Measurements from ENCODE around the gene HBEGF. TPM values are rescaled to one million over a fixed set of nuclear protein-coding genes. Genes with fewer than 3 reads are reported as not detected.

The HBEGF gene
- total and polyA plus RNA-seq, 12 donors, result 0.54 to 9.8 (median 5.0) TPM

GRCh38 chr5:140360681-140361479 is 14.5 kb upstream of the HBEGF start:
- Histone ChIP-seq H3K4me3 (no peak overlapping the region), H3K9me3 (replicated peaks in 1 of 3) (no peaks in the 10 kb centered on the region), H3K36me3 (replicated peaks in 1 of 2) (no peaks in the 10 kb centered on the region), H3K27ac (no peak overlapping the region), H3K27me3 (no peaks in the 10 kb centered on the region), H3K4me1 (replicated peaks in 1 of 2) (peaks cover 4 to 12% of the 10 kb centered on the region in 2 donors)
- no peak for TF ChIP-seq POLR2A (IDR thresholded peaks at IDR 0.05)
- TF ChIP-seq CTCF (IDR thresholded peaks at IDR 0.05), result no peak
- DNase-seq, result no peak
- 74 to 88% (median 82%) methylated on average over 2 to 7 of the region's 7 CpGs for WGBS, 4 donors
- intact Hi-C loops (cut with DNase I), result loop anchor here in 1 of 2 donors (10.0 kb wide), 3 partner anchors 284 to 684 kb away; partner anchors contain the start of genes IK and NDUFA2

DNA sequence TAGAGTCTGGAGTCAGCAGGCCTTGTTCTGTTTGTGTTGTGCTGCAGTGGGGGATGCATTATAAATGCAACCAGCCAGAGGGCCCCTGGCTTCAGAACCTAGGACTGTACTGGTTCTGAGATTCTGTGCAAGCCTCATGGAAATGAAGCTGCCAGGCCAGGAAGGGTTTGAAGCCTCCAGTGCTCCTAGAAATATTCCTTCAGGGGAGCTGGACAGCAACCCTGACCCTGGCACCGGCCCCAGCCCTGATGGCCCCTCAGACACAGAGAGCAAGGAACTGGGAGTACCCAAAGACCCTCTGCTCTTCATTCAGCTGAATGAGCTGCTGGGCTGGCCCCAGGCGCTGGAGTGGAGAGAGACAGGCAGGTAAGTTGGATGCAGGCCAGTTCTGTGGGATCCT is 13.7 kb upstream of the HBEGF start, which contains the start of gene SLC4A9:
TSS of gene SLC4A9 (plus strand) at position 94 of the 400 bp plus-strand sequence. CDS start at position 137, 43 bp downstream.
- H3K4me3 ChIP-seq, result no peak within 1 kb of the TSS
- intact Hi-C loops (cut with DNase I), result loop anchor here in 1 of 2 donors (10.0 kb wide), 3 partner anchors 285 to 685 kb away; partner anchors contain the start of genes IK and NDUFA2
- no peaks in the 10 kb centered on the region for H3K9me3 ChIP-seq (replicated peaks in 1 of 3)
- DNase-seq, result no peak
- no peaks in the 10 kb centered on the region for H3K27me3 ChIP-seq
- H3K36me3 ChIP-seq (replicated peaks in 1 of 2), result no peaks in the 10 kb centered on the region
- TF ChIP-seq CTCF (IDR thresholded peaks at IDR 0.05), result no peak
- TF ChIP-seq POLR2A (IDR thresholded peaks at IDR 0.05), result no peak
- H3K27ac ChIP-seq, result no peak within 1 kb of the TSS
- 82 to 94% (median 91%) methylated on average over 2 of the region's 2 CpGs; no CpG with 5 or more reads in 1 of the 4 donors for WGBS, 4 donors
- peaks cover 4 to 12% of the 10 kb centered on the region in 2 donors for H3K4me1 ChIP-seq (replicated peaks in 1 of 2)

DNA sequence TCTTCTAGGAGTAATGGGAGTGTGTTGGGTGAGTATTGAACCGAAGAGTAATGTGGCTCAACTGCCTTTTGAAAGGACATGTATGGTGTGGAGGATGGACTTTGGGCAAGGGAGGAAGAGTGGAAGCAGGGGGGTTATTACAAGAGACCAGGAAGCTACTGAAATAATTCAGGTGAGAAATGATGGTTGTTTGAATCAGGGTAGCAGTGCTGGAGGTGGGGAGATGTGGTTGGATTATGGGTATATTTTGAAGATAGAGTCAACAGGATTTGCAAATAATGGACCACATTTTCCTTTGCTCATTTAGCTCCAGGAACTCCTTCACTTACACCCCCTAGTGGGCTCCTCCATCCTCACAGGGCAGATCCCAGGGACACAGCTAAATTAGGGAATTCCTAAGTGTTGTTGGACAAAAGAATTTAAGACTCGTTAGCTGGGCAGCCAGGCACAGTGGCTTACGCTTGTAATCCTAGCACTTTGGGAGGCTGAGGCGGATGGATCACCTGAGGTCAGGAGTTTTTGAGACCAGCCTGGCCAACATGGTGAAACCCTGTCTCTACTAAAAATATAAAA is 12.4 kb upstream of the HBEGF start:
- peak in 1 of 7 donors; percentile 19 for DNase-seq

More for the DNA sequence above, 12.4 kb upstream of the HBEGF start:
- Histone ChIP-seq H3K27ac (no peak overlapping the region), H3K9me3 (replicated peaks in 1 of 3) (no peaks in the 10 kb centered on the region), H3K4me3 (no peak overlapping the region), H3K27me3 (no peaks in the 10 kb centered on the region), H3K4me1 (replicated peaks in 1 of 2) (peaks cover 4 to 12% of the 10 kb centered on the region in 2 donors), H3K36me3 (replicated peaks in 1 of 2) (no peaks in the 10 kb centered on the region)
- intact Hi-C loops (cut with DNase I), result loop anchor here (5.0 to 10.0 kb wide), 2 partner anchors 192 to 204 kb away; no protein-coding TSS in a partner anchor
- TF ChIP-seq CTCF (IDR thresholded peaks at IDR 0.05) (peak in 4 of 6 experiments; percentile 15 to 35 (median 26)), POLR2A (IDR thresholded peaks at IDR 0.05) (no peak)
- WGBS, 4 donors, result 73 to 89% (median 77%) methylated on average over 4 of the region's 4 CpGs
